H9 (cell line): ENCODE data around the gene SRP72. TPM values are rescaled to one million over a fixed set of nuclear protein-coding genes. Genes with fewer than 3 reads are reported as not detected.
A peak's percentile ranks its signal among the peaks of the same experiment; 100 is the strongest.

ENCODE experiments used
- DNase-seq: peaks from one replicate; pipeline ENCODE4 v3.0.0-alpha.2; 2017
- H2AFZ ChIP-seq: one replicate; pipeline ENCODE4 v1.6.1; 2013; ENCODE audit warnings: mild to moderate bottlenecking, low read length, control low read depth, moderate library complexity
- H2AK5ac ChIP-seq: 2 replicates; pipeline ENCODE4 v1.6.1; 2013; ENCODE audit warnings: low read length, control low read depth, mixed read lengths; ENCODE audit not compliant: insufficient read length
- H2BK120ac ChIP-seq: one replicate; pipeline ENCODE4 v1.6.1; 2013; ENCODE audit warnings: low read depth, mild to moderate bottlenecking, low read length, control low read depth, inconsistent platforms; ENCODE audit not compliant: poor library complexity, severe bottlenecking
- H2BK12ac ChIP-seq: 2 replicates; pipeline ENCODE4 v1.6.1; 2013; ENCODE audit warnings: low read length, control low read depth, mixed read lengths, low read depth; ENCODE audit not compliant: insufficient read length
- H2BK15ac ChIP-seq: 2 replicates; pipeline ENCODE4 v1.6.1; 2013; ENCODE audit warnings: low read depth, low read length, control low read depth
- H2BK20ac ChIP-seq: one replicate; pipeline ENCODE4 v1.6.1; 2013; ENCODE audit warnings: low read depth, mild to moderate bottlenecking, low read length, control low read depth, inconsistent platforms; ENCODE audit not compliant: poor library complexity, severe bottlenecking
- H2BK5ac ChIP-seq: 2 replicates; pipeline ENCODE4 v1.6.1; 2013; ENCODE audit warnings: low read length, control low read depth, mixed read lengths; ENCODE audit not compliant: insufficient read length
- H3K14ac ChIP-seq: 2 replicates; pipeline ENCODE4 v1.6.1; 2013; ENCODE audit warnings: low read length, control low read depth; ENCODE audit not compliant: insufficient read depth
- H3K18ac ChIP-seq: 2 replicates; pipeline ENCODE4 v1.6.1; 2013; ENCODE audit warnings: low read depth, mild to moderate bottlenecking, mixed read lengths, low read length, control low read depth; ENCODE audit not compliant: insufficient read length
- H3K23ac ChIP-seq: 2 replicates; pipeline ENCODE4 v1.6.1; 2013; ENCODE audit warnings: low read length, control low read depth, mixed read lengths, low read depth; ENCODE audit not compliant: insufficient read length
- H3K23me2 ChIP-seq: 2 replicates; pipeline ENCODE4 v1.6.1; 2013; ENCODE audit warnings: low read depth, mild to moderate bottlenecking, mixed read lengths, low read length, control low read depth; ENCODE audit not compliant: insufficient read length, poor library complexity, severe bottlenecking
- H3K27ac ChIP-seq: 2 replicates; pipeline ENCODE4 v1.5.1; 2013; ENCODE audit warnings: low read length, control low read depth, mixed read lengths, low read depth; ENCODE audit not compliant: insufficient read length
- H3K27me3 ChIP-seq: 2 replicates; pipeline ENCODE4 v1.6.1; 2013; ENCODE audit warnings: low read length, control low read depth, inconsistent platforms; ENCODE audit not compliant: insufficient read depth
- H3K4ac ChIP-seq: 2 replicates; pipeline ENCODE4 v1.6.1; 2013; ENCODE audit warnings: low read depth, mild to moderate bottlenecking, control low read depth, inconsistent platforms, low read length, moderate library complexity
- H3K4me1 ChIP-seq: 2 replicates; pipeline ENCODE4 v1.6.1; 2013; ENCODE audit warnings: low read length, control low read depth, inconsistent platforms; ENCODE audit not compliant: insufficient read depth
- H3K4me2 ChIP-seq: 2 replicates; pipeline ENCODE4 v1.6.1; 2013; ENCODE audit warnings: low read length, control low read depth, mixed read lengths; ENCODE audit not compliant: insufficient read length, insufficient read depth
- H3K56ac ChIP-seq: 2 replicates; pipeline ENCODE4 v1.6.1; 2013; ENCODE audit warnings: low read depth, mild to moderate bottlenecking, mixed read lengths, low read length, control low read depth; ENCODE audit not compliant: insufficient read length
- H3K79me1 ChIP-seq: 2 replicates; pipeline ENCODE4 v1.6.1; 2013; ENCODE audit warnings: low read depth, mild to moderate bottlenecking, moderate library complexity, low read length, control low read depth, inconsistent platforms; ENCODE audit not compliant: insufficient read depth, poor library complexity, severe bottlenecking
- H3K79me2 ChIP-seq: 2 replicates; pipeline ENCODE4 v1.6.1; 2013; ENCODE audit warnings: low read length, control low read depth, inconsistent platforms; ENCODE audit not compliant: insufficient read depth
- H3K9ac ChIP-seq: 2 replicates; pipeline ENCODE4 v1.6.1; 2013; ENCODE audit warnings: low read length, control low read depth, mixed read lengths; ENCODE audit not compliant: insufficient read length; ENCODE audit errors: extremely low read depth
- H3K9me3 ChIP-seq: one replicate; pipeline ENCODE4 v1.6.1; 2013; ENCODE audit warnings: low read depth, low read length, inconsistent platforms; ENCODE audit not compliant: control insufficient read depth
- H3T11ph ChIP-seq: one replicate; pipeline ENCODE4 v1.6.1; 2013; ENCODE audit warnings: mild to moderate bottlenecking, low read length, control low read depth, inconsistent platforms
- H4K20me1 ChIP-seq: one replicate; pipeline ENCODE4 v1.6.1; 2013; ENCODE audit not compliant: control insufficient read depth, insufficient read length, insufficient read depth
- H4K5ac ChIP-seq: 2 replicates; pipeline ENCODE4 v1.6.1; 2013; ENCODE audit warnings: low read depth, mild to moderate bottlenecking, mixed read lengths, low read length, control low read depth; ENCODE audit not compliant: insufficient read length
- H4K8ac ChIP-seq: replicated peaks from 2 replicates; pipeline ENCODE4 v1.6.1; 2013; ENCODE audit warnings: low read length, control low read depth, mixed read lengths, low read depth; ENCODE audit not compliant: insufficient read length
- H4K91ac ChIP-seq: 2 replicates; pipeline ENCODE4 v1.6.1; 2013; ENCODE audit warnings: low read depth, mild to moderate bottlenecking, moderate library complexity, mixed read lengths, low read length, control low read depth; ENCODE audit not compliant: insufficient read length
- H3K27ac Mint-ChIP-seq, 3 experiments: 2 replicates in 2 of 3; 3 replicates in 1 of 3; pipeline ENCODE4 v1.8.0; 2020 to 2021; ENCODE audit warnings: mixed read lengths in 3 of 3, mild to moderate bottlenecking in 1 of 3, moderate library complexity in 1 of 3
- H3K27me3 Mint-ChIP-seq: 2 replicates; pipeline ENCODE4 v1.8.0; 2021; ENCODE audit warnings: low read depth, mild to moderate bottlenecking, moderate library complexity, mixed read lengths
- H3K36me3 Mint-ChIP-seq, 3 experiments: 2 replicates in 2 of 3; 3 replicates in 1 of 3; pipeline ENCODE4 v1.8.0; 2020 to 2021; ENCODE audit warnings: low read depth in 3 of 3, mixed read lengths in 3 of 3; ENCODE audit not compliant: insufficient read depth in 1 of 3
- H3K4me1 Mint-ChIP-seq, 2 experiments: 2 replicates each; pipeline ENCODE4 v1.8.0; 2020; ENCODE audit warnings: mixed read lengths in 2 of 2
- H3K4me3 Mint-ChIP-seq, 2 experiments: 2 replicates in 1 of 2; 3 replicates in 1 of 2; pipeline ENCODE4 v1.8.0; 2020 to 2021; ENCODE audit warnings: mild to moderate bottlenecking in 2 of 2, mixed read lengths in 2 of 2, moderate library complexity in 1 of 2
- H3K9me3 Mint-ChIP-seq, 2 experiments: 2 replicates in 1 of 2; 3 replicates in 1 of 2; pipeline ENCODE4 v1.8.0; 2020; ENCODE audit warnings: mild to moderate bottlenecking in 2 of 2, mixed read lengths in 2 of 2, moderate library complexity in 1 of 2
- CTCF ChIP-seq: fragments of 200-600 bp; sonication (generic); conservative IDR thresholded peaks from 3 replicates; pipeline ENCODE4 v1.8.0; 2021; ENCODE audit warnings: antibody characterized with exemption, mild to moderate bottlenecking
- WGBS: extraction: QIAGEN DNeasy Blood & Tissue Kit; methylation state at CpG from one replicate; pipeline ENCODE4 v1.1.7; 2013; ENCODE audit warnings: missing lambda C conversion rate, low lambda C conversion rate, mixed read lengths; ENCODE audit not compliant: insufficient read length; ENCODE audit errors: extremely low coverage; 5-methylcytosine and 5-hydroxymethylcytosine counted together
- total RNA-seq: library from RNA; stranded (reverse); gene quantifications from 2 replicates; pipeline ENCODE4 v1.2.1, GENCODE V29; 2021

SRP72 gene
- total RNA-seq, 1 experiment from 2014 or later, result 141 TPM

GRCh38 chr4:56426273-56426672 is 41.1 kb upstream of the SRP72 start:
- Histone ChIP-seq H3K27ac (no peak overlapping the region), H4K5ac (no peak overlapping the region), H3K18ac (no peak overlapping the region), H2BK120ac (no peak overlapping the region), H2AK5ac (no peak overlapping the region), H4K8ac (no peak overlapping the region), H2BK5ac (no peak overlapping the region), H3K14ac (no peak overlapping the region), H3K4me2 (no peak overlapping the region), H3K27me3 (no peaks in the 10 kb centered on the region), H3K23me2 (no peaks in the 10 kb centered on the region), H4K91ac (no peak overlapping the region), H3K23ac (no peak overlapping the region), H2BK20ac (no peak overlapping the region), H4K20me1 (no peaks in the 10 kb centered on the region), H2BK15ac (no peak overlapping the region), H3K4ac (no peak overlapping the region), H2AFZ (no peak overlapping the region), H2BK12ac (no peak overlapping the region), H3K9ac (no peak overlapping the region), H3K79me2 (peaks cover 54% of the 10 kb centered on the region), H3K4me1 (peaks cover 2% of the 10 kb centered on the region; the same call in 1 of the 2 replicates), H3K9me3 (no peaks in the 10 kb centered on the region), H3K56ac (no peak overlapping the region), H3K79me1 (peaks cover 1% of the 10 kb centered on the region), H3T11ph (no peak overlapping the region)
- no peaks in the 10 kb centered on the region for H3K27me3 Mint-ChIP-seq
- no peak overlapping the region for H3K4me3 Mint-ChIP-seq
- TF ChIP-seq CTCF, result no peak
- no CpG with 5 or more reads among the region's 6 CpGs for WGBS
- peak overlapping the region in 1 of 3 experiments; percentile 33; a peak in 2 of 7 replicates for H3K27ac Mint-ChIP-seq
- DNase-seq, result no peak
- peaks cover 4 to 8% of the 10 kb centered on the region in 2 experiments; a peak in 3 of 5 replicates for H3K9me3 Mint-ChIP-seq
- peaks cover 24 to 27% of the 10 kb centered on the region in 2 experiments for H3K4me1 Mint-ChIP-seq
- peaks cover 24 to 27% (median 25%) of the 10 kb centered on the region in 3 experiments for H3K36me3 Mint-ChIP-seq
